ENCODE results near the gene ATP13A4. TPM values are rescaled to one million over a fixed set of nuclear protein-coding genes. Genes with fewer than 3 reads are reported as not detected.

Gene ATP13A4
- total RNA-seq, 1 experiment from 2014 or later, result 0.22 TPM

GRCh38 chr3:193595939-193596487, 41.3 kb upstream of the ATP13A4 start:
- no peak overlapping the region for H3K4me2 ChIP-seq
- H2AFZ ChIP-seq, result no peak overlapping the region

GRCh38 chr3:193594946-193595689, 40.4 kb upstream of the ATP13A4 start:
- POLR2A ChIA-PET (ENCODE audit: unreplicated experiment), result no interaction called here
- Histone ChIP-seq H3K4me3 (peak overlapping the region; percentile 89; the same call in 1 of the 2 replicates), H3K4me2 (peak overlapping the region; percentile 99), H3K9me2 (ENCODE audit: insufficient read depth) (no peaks in the 10 kb centered on the region), H3K79me2 (ENCODE audit: low read depth) (peaks cover 69% of the 10 kb centered on the region), H2AFZ (no peak overlapping the region), H3K27ac (no peak overlapping the region), H4K20me1 (ENCODE audit: insufficient read depth) (peaks cover 13% of the 10 kb centered on the region; the same call in 1 of the 2 replicates), H3K27me3 (ENCODE audit: insufficient read depth, low read depth) (no peaks in the 10 kb centered on the region), H3K36me3 (ENCODE audit: low read depth) (peaks cover 21% of the 10 kb centered on the region), H3K9me3 (ENCODE audit: insufficient read depth, low read depth) (no peaks in the 10 kb centered on the region), H3F3A (ENCODE audit: insufficient read depth, low read depth) (peaks cover 5% of the 10 kb centered on the region; the same call in 1 of the 2 replicates), H3K4me1 (replicated peaks; ENCODE audit: insufficient read depth) (peaks cover 30% of the 10 kb centered on the region)
- TF ChIP-seq CTCF (conservative IDR thresholded peaks at IDR 0.05) (no peak), EZH2 (IDR thresholded peaks at IDR 0.05; ENCODE audit: low read depth) (no peak)
- peak in 1 of 2 experiments; percentile 50 for DNase-seq
- intact Hi-C loops (cut with micrococcal nuclease; ENCODE audit: unreplicated experiment), result loop anchor here (5.0 kb wide), 3 partner anchors 537 to 727 kb away; partner anchors contain the start of gene MB21D2
- BruUV-seq (replicated peaks), result no TSS peak
- CTCF ChIA-PET, result no interaction called here

More at GRCh38 chr3:193595939-193596487, 41.3 kb upstream of the ATP13A4 start:
- peaks cover 20% of the 10 kb centered on the region for H4K20me1 ChIP-seq (ENCODE audit: insufficient read depth)
- H3K27ac ChIP-seq, result no peak overlapping the region
- peaks cover 23% of the 10 kb centered on the region for H3K4me1 ChIP-seq (replicated peaks; ENCODE audit: insufficient read depth)
- no peak for DNase-seq
- no peaks in the 10 kb centered on the region for H3K9me2 ChIP-seq (ENCODE audit: insufficient read depth)
- no peaks in the 10 kb centered on the region for H3K27me3 ChIP-seq (ENCODE audit: insufficient read depth, low read depth)
- H3K4me3 ChIP-seq, result no peak overlapping the region
- ChIA-PET POLR2A (ENCODE audit: unreplicated experiment) (no interaction called here), CTCF (no interaction called here)
- no peak for TF ChIP-seq EZH2 (IDR thresholded peaks at IDR 0.05; ENCODE audit: low read depth)
- TF ChIP-seq CTCF (conservative IDR thresholded peaks at IDR 0.05), result no peak
- peaks cover 21% of the 10 kb centered on the region for H3K36me3 ChIP-seq (ENCODE audit: low read depth)
- no peaks in the 10 kb centered on the region for H3K9me3 ChIP-seq (ENCODE audit: insufficient read depth, low read depth)
- BruUV-seq (replicated peaks), result no TSS peak
- intact Hi-C loops (cut with micrococcal nuclease; ENCODE audit: unreplicated experiment), result no loop called here
- H3K79me2 ChIP-seq (ENCODE audit: low read depth), result peaks cover 78% of the 10 kb centered on the region
- no peaks in the 10 kb centered on the region for H3F3A ChIP-seq (ENCODE audit: insufficient read depth, low read depth)

DNA sequence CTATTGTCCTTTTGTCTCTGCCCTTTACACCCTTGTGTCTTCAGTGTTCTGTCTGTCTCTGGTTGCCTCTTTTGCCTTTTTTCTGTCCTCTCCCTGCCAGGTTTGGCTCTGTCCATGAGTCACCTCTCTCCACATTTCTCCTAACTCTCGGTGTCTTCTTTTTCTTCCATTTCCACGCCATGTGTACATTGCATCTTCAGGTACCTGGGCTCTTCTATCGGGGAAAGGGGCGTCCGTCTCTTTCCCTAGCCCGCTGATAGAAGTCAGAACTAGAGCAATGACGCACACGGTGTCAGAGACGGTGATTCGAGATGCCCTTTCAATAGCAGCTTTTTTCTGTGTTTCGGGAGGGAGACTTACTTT, 39.0 kb upstream of the ATP13A4 start:
- Histone ChIP-seq H3F3A (ENCODE audit: insufficient read depth, low read depth) (peaks cover 5% of the 10 kb centered on the region; the same call in 1 of the 2 replicates), H3K27ac (peak overlapping the region; percentile 61), H3K36me3 (ENCODE audit: low read depth) (peaks cover 18% of the 10 kb centered on the region), H2AFZ (peak overlapping the region; percentile 88), H3K9me2 (ENCODE audit: insufficient read depth) (no peaks in the 10 kb centered on the region), H3K79me2 (ENCODE audit: low read depth) (peaks cover 55% of the 10 kb centered on the region), H3K4me1 (replicated peaks; ENCODE audit: insufficient read depth) (peaks cover 38% of the 10 kb centered on the region), H4K20me1 (ENCODE audit: insufficient read depth) (peaks cover 13% of the 10 kb centered on the region; the same call in 1 of the 2 replicates), H3K4me2 (peak overlapping the region; percentile 99), H3K27me3 (ENCODE audit: insufficient read depth, low read depth) (no peaks in the 10 kb centered on the region), H3K4me3 (peak overlapping the region; percentile 89), H3K9me3 (ENCODE audit: insufficient read depth, low read depth) (no peaks in the 10 kb centered on the region)
- POLR2A ChIA-PET (ENCODE audit: unreplicated experiment), result no interaction called here
- no peak for DNase-seq
- CTCF ChIA-PET, result interaction anchor here (0.6 kb wide), 1 partner anchor 607 kb away, joined by 9 read pairs; no protein-coding TSS in a partner anchor
- TF ChIP-seq CTCF (conservative IDR thresholded peaks at IDR 0.05), result no peak
- TF ChIP-seq EZH2 (IDR thresholded peaks at IDR 0.05; ENCODE audit: low read depth), result no peak
- no TSS peak for BruUV-seq (replicated peaks)
- intact Hi-C loops (cut with micrococcal nuclease; ENCODE audit: unreplicated experiment), result loop anchor here (5.0 kb wide), 3 partner anchors 539 to 729 kb away; partner anchors contain the start of gene MB21D2

All from PC-9 (cell line).